DMS153 (cell line): Measurements from ENCODE around the gene AP1AR.
"Not testable (repeated sequence)": the region's sequence is repeated elsewhere in the genome, so short reads cannot be mapped to it uniquely, and the experiment has no call there.

ENCODE experiments used
- DNase-seq: peaks from one replicate; lab custom pipeline; 2025; lab: John Stamatoyannopoulos, UW

AP1AR gene, protein sequence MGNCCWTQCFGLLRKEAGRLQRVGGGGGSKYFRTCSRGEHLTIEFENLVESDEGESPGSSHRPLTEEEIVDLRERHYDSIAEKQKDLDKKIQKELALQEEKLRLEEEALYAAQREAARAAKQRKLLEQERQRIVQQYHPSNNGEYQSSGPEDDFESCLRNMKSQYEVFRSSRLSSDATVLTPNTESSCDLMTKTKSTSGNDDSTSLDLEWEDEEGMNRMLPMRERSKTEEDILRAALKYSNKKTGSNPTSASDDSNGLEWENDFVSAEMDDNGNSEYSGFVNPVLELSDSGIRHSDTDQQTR

DNA sequence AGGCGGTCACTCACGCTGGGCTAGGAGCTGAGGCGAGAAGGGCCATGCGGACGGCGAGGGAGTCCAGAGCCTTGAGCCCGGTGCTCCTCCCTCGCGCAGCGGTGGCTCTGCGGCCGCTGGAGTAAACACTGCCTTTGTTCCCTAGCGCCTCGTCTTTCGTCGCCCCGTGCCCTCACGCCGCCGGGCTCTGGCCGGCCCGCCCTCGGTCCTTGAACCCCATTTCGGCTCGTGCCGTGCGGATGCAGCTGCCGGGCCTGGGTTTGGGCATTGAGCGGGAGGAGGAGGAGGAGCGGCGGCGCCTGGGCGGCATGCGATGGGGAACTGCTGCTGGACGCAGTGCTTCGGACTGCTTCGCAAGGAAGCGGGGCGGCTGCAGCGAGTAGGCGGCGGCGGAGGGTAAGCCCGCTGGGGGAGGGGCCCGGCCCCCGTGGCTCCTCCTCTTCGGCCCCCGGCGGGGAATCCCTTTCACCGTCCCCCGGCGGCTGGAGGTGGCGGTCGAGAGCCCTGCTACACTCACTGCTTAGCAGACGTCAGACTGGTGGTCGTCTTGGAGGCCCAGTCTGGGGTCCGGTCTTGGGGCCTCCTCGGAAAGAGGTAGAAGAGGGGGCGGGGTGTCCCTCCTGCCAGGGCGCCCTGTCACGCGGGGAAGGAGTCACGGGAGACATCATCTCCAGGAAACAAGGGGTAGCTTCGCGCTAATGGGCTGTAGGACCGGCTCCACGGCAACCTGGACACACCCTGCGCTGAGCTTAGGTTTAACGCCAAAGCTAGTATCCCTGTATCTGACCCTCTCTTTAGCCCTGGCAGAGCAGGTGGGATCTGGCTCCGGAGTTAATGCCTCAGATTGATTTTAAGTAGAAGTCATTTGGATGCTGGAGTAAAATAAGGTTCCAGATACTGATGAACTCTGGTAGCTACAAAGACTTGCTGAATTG lies at the start of gene AP1AR:
Gene AP1AR, plus strand, starts transcription at position 9 of the 935 bp plus-strand sequence. Its CDS starts 305 bp downstream, at position 314.
- peak; percentile 68 for DNase-seq

DNA sequence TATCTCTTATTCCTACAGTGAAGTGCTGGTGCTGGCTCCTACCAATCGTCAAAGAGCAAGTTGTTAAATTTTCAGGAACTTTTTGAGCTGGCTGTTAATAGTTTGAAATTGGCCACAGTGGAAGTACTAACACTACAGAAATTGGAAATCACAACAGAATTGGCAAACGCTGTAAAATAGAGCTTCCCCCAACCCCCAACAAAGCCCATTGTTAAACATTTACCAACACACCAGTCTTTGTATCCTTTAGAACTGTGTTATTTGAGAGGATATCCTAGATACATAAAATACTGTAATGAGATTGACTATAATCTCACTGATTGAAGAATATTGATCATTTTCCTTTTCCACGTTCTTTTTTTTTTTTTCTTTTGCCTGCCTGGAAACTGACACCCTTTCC lies 49.0 kb upstream of the AP1AR start:
- DNase-seq: no peak

DNA sequence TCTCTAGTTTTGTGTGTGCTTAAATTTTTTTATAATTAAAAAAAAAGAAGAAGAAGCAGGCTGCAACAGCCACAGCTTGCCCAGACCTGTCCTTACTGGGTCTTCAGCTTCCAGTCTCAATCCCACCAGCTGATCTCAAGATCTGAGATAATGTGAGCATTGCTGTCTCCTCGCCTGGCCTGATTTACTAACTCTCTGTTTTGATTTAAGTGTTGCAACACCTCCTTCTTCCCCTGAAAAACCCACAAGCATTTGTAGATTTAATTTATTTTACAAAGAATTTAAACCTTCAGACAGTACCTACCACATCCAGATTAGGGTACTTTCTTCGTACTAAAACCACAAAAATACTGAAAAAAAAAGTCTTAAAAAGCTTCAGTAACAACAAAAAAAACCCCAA lies 48.3 kb upstream of the AP1AR start:
- DNase-seq: no peak

DNA sequence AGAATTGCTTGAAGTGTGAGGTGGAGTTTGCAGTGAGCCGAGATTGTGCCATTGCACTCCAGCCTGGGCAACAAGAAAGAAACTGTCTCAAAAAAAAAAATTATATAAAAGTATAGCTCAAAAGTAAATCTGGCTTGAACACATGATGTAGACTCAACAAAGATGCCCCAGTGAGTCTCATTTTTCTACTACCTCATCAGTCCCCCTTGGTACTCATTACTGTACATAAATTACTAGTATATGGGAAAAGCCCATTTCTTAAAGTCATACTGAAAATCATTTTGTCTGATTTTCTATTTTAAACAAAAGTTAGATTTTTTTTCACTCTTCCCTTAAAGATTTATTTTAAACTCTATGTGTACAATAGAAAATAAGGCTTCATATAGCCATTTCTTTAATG lies 47.1 kb upstream of the AP1AR start:
- no peak for DNase-seq

DNA sequence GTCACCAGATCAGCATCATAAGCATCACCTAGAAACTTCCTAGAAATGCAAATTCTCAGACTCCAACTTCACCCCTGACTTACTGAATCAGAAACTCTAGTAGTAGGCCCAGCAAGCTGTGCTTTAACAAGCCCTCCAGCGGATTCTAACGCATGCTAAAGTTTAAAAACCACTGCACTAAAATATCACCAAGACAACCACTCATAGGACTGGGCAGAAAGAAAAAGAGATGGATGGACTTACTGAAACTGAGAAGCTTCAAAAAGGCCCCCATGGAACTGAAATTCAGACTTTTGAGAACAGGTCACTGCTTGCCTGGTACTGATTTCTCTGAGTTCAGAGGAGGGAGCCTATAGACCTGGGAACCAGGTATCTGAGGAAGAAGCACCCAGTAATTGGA lies 46.3 kb upstream of the AP1AR start:
- DNase-seq: no peak

DNA sequence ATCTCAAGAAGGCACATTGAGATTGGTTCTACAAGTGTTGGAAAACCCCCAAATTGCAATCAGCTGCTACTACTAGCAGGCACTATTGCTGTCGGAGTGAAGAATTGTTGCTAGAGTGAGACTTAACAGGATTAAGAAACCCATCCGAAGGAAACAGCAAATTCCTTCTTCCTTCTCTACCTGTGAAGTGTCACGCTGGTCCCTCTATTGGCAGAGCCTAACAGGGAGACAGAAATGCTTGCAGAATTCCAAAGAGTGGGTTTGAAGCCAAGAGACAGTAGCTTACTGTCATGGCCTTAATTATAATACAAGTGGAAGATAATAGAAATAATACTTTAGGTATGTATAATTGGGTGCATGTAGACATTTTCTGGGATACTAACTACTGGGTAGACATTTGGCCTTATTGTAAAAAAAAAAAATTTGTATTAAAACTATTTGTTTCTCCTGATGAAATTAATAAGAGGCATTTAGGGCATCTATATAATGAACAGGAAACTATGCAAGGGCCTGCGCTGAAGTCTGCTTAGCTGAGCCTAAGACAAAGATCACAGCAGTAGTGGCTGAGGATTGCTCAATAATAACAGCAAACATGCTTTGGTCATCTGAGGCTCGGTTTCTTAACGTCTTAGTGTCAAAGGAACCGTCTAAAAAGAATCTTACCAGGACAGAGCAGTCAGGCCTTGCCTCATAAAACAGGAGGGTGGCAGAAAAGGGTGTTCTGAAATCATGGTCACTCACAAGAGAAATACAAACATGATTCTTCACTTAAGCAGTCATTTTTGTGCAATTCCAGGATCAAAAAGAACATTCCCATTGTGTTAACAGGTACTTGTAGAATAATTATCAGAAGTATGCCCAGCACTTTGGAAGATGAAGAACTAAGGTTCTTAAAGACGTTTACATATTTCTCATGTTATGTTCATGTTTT lies 45.6 kb upstream of the AP1AR start:
- DNase-seq: no peak

DNA sequence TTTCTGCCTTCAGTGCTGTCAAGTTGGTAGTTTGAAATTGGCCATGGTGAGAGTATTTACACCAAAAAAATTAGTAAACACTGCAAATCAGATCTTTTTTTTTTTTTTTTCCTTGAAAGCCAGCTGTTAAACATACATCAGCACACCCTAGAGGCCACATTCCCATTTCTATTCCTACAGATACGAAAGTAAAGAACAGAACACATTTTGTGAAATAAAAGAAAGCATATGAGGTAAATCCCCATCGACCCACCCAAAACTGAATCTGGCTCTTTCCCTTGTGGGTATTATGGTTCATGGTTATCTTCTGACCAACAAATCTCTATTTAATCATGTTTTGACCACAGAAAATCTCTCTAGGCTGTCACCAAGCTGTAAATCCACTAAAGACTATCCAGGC lies 41.8 kb upstream of the AP1AR start:
- no peak for DNase-seq

DNA sequence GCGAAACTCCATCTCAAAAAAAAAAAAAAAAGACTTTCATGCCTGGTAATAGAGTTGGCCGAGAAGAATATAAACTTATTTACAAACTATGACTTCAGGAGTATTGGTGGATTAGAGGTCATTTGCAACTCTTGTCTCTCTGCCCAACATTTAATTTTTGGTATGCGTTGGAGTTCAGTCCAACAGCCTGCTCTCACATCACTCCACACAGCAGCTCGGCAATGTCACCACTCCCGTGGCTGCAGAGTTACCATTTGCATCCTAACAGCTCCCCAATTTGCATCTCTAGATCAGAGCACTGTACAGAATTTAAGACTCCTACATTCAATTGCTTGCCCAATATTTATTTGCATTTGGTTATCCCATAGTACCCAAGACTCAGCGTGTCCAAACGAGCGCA lies 40.9 kb upstream of the AP1AR start:
- no peak for DNase-seq

DNA sequence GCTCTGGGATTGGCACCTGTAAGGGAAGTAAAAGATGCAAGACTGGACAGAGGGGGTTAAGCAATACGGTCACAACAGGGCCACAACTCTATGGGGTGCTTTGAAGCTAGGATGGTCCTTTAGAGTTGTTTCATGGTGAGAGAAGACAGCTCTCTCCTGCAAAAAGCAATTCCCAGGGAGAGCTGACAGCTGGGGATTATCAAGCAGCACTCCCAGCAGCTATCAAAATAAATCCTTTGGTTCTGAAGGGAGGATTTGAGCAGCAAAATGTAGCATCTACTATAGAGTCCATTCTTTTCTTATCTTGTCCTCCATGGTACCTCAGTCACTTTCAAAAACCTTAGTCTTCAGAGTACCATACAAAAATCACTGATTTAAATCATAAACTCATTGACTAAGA lies 35.1 kb upstream of the AP1AR start:
- no peak for DNase-seq

DNA sequence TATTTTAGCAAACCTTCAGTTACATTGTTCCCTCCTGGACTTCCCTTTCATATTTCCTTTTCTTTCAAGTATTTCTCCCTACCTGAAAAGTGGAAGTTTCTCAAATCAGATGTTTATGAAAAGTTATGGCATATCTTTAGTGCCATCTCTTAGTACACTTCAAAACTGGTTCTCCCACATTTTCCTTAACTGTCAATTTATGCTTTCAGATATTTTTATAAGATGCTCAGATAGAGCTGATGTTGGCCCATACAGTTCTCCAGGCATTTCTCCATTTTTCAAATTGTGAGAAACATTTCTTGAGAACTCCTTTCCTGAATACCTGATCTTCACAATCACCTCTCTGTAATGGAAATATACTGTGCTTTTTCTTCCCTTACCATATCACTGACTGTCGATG lies 32.5 kb upstream of the AP1AR start:
- DNase-seq: no peak

DNA sequence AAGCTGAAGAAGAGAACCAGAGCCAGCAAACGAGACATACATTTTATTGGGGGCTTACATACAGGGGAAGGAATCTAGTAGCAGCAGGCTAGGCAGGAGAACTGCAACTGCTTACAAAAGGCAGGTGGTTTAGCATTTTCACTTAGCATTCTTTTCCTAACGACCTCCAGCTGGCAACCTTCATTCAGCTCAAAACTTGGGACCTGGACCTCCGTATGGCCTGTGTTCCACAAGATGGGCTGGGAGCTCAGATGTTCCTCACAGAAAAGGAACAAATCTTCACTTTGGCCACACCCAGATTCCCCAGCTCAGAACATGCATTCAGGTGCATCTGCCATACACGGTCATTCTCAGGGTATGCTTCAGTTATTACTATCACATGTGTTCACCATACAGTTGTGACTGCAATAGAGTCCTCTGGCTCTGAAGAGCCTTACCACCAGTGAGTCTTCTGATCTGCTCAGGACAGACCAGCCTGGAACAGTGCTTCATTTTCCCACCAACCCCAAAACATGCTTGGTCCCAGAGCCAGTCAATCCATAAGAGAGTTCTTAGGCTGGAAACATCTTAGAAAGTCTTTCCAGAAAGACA lies 29.6 kb upstream of the AP1AR start:
- DNase-seq: no peak

DNA sequence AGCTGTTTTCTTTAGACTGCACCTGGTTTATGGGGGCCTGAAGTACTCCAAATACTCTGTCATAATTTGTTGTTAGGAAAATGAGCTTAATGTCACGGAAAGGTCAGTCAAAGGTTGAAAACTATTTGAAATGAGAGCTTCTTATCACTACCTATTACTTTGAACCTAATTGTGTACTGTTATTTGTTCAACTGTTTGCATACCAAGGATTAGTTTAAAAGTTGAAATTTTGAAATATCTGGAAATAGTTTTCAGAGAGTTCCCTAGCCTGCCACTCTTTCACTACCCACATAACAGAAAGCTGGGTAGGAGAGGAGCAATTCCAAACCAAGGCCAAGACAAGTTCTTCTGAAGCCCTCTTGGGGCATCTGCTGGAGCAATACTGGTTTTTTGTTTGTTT lies 28.0 kb upstream of the AP1AR start:
- no peak for DNase-seq

DNA sequence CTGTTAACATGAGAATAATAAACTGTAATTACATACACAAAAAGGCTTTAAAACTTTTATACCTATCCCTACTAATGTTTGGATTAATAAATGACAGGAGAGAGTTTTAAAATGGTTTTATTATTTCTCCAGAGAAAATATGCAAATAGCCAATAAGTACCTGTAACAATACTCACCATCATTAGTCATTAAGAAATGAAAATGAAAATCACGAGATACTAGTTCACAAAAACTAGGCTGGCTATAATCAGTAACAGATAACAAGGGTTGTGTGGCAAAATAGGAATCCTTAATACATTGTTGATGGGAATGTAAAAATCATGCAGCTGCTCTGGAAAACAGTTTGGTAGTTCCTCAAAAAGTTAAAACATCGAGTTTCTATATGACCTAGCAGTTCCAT lies 25.2 kb upstream of the AP1AR start:
- DNase-seq: no peak

DNA sequence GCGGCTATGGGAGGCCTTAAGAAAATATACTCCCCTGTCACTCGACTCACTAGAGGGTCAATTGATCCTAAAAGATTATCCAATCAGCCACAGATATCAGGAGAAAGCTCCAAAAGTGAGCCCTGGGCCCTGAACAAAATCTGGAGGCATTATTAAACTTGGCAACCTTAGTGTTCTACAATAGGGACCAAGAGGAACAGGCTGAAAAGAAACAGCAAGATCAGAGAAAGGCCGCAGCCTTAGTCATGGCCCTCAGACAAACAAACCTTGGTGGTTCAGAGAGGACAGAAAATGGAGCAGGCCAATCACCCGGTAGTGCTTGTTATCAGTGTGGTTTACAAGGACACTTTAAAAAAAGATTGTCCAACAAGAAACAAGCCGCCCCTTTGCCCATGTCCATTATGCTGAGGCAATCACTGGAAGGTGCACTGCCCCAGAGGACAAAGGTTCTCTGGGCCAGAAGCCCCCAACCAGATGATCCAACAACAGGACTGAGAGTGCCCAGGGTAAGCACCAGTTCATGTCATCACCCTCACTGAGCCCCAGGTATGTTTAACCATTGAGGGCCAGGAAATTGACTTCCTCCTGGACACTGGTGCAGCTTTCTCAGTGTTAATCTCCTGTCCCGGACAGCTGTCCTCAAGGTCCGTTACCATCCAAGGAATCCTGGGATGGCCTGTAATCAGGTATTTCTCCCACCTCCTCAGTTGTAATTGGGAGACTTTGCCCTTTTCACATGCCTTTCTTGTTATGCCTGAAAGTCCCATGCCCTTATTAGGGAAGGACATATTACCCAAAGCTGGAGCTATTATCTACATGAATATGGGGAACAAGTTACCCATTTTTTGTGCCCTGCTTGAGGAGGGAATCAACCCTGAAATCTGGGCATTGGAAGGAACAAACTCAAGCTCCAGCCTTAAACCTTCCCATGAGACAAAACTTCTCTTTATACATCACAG lies 23.2 kb upstream of the AP1AR start:
- not testable (repeated sequence) for DNase-seq

DNA sequence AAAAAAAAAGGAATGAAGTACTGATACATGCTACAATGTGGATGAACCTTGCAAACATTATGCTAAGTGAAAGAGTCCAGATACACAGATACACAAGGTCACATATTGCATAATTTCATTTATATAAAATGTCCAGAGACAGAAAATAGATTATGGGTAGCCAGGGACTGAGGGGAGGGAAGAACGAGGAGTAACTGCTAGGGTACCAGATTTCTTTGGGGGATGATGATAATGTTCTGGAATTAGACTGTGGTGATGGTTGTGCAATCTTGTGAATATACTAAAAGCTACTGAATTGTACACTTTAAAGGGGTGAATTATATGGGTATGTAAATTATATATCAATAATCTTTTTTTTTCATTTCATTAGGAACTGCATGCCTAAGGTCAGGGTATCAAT lies 20.8 kb upstream of the AP1AR start:
- no peak for DNase-seq

DNA sequence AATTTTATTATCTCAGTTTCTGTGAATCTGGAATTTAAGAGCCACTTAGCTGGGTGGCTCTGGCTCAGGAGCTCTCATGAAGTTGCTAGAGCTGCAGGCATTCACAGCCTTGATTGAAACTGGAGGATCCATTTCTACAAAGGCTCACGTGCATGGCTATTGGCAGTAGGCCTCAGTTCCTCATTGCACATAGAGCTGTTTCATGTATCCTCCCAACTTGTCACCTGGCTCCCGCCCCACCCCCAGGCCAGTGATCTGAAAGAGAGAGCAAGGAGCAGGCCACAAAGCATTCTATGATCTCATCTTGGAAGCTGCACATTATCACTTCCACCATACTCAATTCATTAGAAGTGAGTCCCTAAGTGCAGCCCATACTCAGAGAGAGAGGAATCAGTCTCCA lies 18.5 kb upstream of the AP1AR start:
- no peak for DNase-seq

DNA sequence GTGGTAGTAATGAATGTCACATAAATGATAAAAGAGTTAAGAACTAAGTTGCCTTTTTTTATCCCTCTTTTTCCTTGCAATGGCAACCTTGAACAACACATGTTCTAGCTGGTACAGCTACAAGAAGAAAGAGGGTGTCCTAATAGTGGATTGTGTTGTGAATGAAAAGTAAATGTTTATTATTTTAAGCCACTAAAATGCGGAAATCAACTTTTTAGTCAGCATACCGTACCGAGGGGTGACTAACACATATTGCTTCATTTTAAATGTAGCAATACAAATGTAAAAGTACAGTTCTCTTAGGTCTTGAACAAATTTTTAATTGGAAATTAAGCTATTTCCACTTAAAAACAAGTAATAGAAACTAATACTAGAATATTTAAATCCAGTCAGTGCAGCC lies 17.7 kb upstream of the AP1AR start:
- DNase-seq: no peak

DNA sequence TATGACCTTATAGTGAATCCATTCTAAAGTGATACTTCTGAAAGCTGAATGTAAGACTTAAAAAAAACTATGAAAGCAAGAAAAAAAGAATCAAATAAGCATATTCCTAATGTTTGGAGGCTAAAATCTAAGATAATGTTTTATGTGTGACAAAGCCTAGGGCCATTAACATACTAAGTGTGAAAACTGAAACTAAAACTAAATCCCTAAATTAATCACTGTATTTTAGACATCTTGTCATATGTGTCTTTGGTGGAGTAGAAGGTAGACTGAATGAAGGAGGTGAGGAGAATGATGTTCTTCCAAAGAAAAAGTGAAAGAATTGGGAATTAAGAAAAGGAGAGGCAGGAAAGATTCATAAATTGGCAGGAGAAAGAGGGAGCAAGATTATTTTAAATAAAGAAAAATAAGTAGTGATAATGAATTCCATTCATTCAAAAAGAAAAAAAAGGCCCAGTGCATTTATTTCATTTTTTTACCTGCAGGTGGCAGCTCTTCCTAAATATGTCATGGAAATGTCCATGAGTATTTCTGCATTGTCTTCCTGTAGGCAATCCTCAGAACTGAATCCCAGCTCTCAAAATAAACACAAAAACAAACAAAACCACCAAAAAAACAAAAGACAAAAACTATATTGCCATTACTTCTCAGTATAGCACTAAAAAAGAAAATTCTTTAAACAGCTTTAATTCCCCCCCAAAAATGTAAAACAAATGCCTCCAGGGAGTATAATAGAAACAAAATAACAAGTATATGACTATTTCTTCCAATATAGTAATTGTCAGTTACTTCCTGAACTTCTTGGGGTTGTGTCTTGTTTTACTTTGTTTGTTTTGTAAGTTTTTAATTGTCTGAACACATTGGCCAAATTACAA lies 17.0 kb upstream of the AP1AR start:
- DNase-seq: peak; percentile 13

DNA sequence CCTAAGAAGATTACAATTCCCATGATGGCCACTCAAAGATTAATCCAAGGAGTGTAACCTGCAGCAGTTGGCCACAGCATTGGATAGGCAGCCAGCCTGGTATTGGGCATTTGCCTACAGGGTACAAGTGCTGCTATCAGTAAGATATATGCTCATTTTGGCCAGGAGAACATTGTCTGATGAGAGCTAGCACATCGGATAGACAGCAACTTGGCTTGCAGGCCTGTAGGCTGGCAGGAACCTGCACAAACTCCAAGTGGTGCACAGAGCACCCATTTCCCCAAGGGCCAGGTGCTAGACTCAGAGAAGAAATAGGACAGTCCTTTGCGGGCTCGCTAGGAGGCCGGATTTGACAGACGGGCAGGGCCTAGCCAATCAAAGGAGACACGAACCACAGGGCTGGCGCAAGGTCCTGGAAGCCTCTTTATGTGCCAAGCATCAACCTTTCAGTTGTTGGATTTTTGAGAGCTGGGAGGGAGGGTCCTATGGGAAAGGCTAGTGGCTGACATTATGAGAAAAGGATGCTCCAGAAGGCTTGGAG lies 11.7 kb upstream of the AP1AR start:
- no peak for DNase-seq
